Measurements from ENCODE around the gene CLDN3.

- TF ChIP-seq CTCF (IDR thresholded peaks at IDR 0.05) (no peak), POLR2A (IDR thresholded peaks at IDR 0.05) (no peak), POLR2AphosphoS5 (IDR thresholded peaks at IDR 0.05) (no peak)
These were observed 48.7 kb downstream of the CLDN3 start for GRCh38 chr7:73721377-73721817.
